Tibial artery (tissue), 4 donors: ENCODE results near the gene ZBTB20.
A peak's percentile ranks its signal among the peaks of the same experiment; 100 is the strongest.

Source experiments
- DNase-seq, 2 donors: peaks; one replicate each; pipeline ENCODE4 v3.0.0-alpha.2; 2019
- H3K27ac ChIP-seq, 2 donors: fragments of 200-600 bp; sonication (generic) in 1 of 2; 1 replicate in 1 of 2; 2 replicates in 1 of 2; pipeline ENCODE4 v1.5.1; 2018 to 2019; ENCODE audit warnings: mild to moderate bottlenecking in 1 of 2
- H3K27me3 ChIP-seq, 2 donors: fragments of 200-600 bp; sonication (generic) in 1 of 2; one replicate each; pipeline versions ENCODE4 v1.5.1 to v1.6.0; 2016 to 2019
- H3K36me3 ChIP-seq, 3 donors: fragments of 200-600 bp; sonication (generic) in 2 of 3; one replicate each; pipeline ENCODE4 v1.5.1; 2016 to 2019; ENCODE audit warnings: mild to moderate bottlenecking in 2 of 3
- H3K4me1 ChIP-seq, 4 donors: fragments of 200-600 bp; sonication (generic) in 2 of 4; 1 replicate in 3 of 4; 2 replicates in 1 of 4; pipeline ENCODE4 v1.5.1; 2016 to 2019
- H3K4me3 ChIP-seq, 2 donors: fragments of 200-600 bp; sonication (generic) in 1 of 2; 1 replicate in 1 of 2; 2 replicates in 1 of 2; pipeline ENCODE4 v1.5.1; 2018 to 2019; ENCODE audit warnings: mild to moderate bottlenecking in 2 of 2
- H3K9me3 ChIP-seq, 3 donors: fragments of 200-600 bp; sonication (generic) in 1 of 3; one replicate each; pipeline ENCODE4 v1.5.1; 2016 to 2019
- CTCF ChIP-seq, 2 experiments: fragments of 200-600 bp in 1 of 2; fragments of 450-650 bp in 1 of 2; IDR thresholded peaks; one replicate each; pipeline ENCODE4 v1.5.1; 2017 to 2019; ENCODE audit warnings: antibody characterized with exemption in 2 of 2, mild to moderate bottlenecking in 1 of 2, moderate library complexity in 1 of 2
- intact Hi-C: fragments of 100-400 bp; cut with DNase I; formaldehyde crosslinking; loops from one replicate; pipeline ENCODE4 v1.15.0; 2023; ENCODE audit warnings: low total_unique reads

Gene ZBTB20

GRCh38 chr3:114451051-114451451 is 696.0 kb downstream of the ZBTB20 start:
- intact Hi-C loops, result no loop called here
- TF ChIP-seq CTCF (IDR thresholded peaks at IDR 0.05), result no peak
- Histone ChIP-seq H3K9me3 (no peaks in the 10 kb centered on the region), H3K36me3 (no peaks in the 10 kb centered on the region), H3K27ac (peak overlapping the region; percentile 55 to 60), H3K27me3 (no peaks in the 10 kb centered on the region), H3K4me3 (peak overlapping the region; percentile 9 to 11), H3K4me1 (peaks cover 0 to 39% (median 11%) of the 10 kb centered on the region in 4 donors)
- DNase-seq, result no peak

GRCh38 chr3:114450008-114450596 is 697.0 kb downstream of the ZBTB20 start:
- Histone ChIP-seq H3K4me3 (no peak overlapping the region), H3K4me1 (peaks cover 0 to 34% (median 7%) of the 10 kb centered on the region in 4 donors)

GRCh38 chr3:114449271-114450007 is 697.6 kb downstream of the ZBTB20 start:
- no peak overlapping the region for H3K27ac ChIP-seq
- no peaks in the 10 kb centered on the region for H3K27me3 ChIP-seq
- H3K4me3 ChIP-seq, result no peak overlapping the region
- DNase-seq, result no peak
- H3K9me3 ChIP-seq, result no peaks in the 10 kb centered on the region
- peaks cover 0 to 32% (median 6%) of the 10 kb centered on the region in 4 donors for H3K4me1 ChIP-seq
- TF ChIP-seq CTCF (IDR thresholded peaks at IDR 0.05), result no peak
- intact Hi-C loops, result loop anchor here (5.0 kb wide), 1 partner anchor 1228 kb away; no protein-coding TSS in a partner anchor
- no peaks in the 10 kb centered on the region for H3K36me3 ChIP-seq

More at GRCh38 chr3:114450008-114450596, 697.0 kb downstream of the ZBTB20 start:
- intact Hi-C loops, result no loop called here
- Histone ChIP-seq H3K36me3 (no peaks in the 10 kb centered on the region), H3K27me3 (no peaks in the 10 kb centered on the region), H3K27ac (no peak overlapping the region), H3K9me3 (no peaks in the 10 kb centered on the region)
- TF ChIP-seq CTCF (IDR thresholded peaks at IDR 0.05), result no peak
- DNase-seq, result no peak

GRCh38 chr3:114447950-114448479 is 699.1 kb downstream of the ZBTB20 start:
- H3K4me1 ChIP-seq, result peaks cover 0 to 23% (median 3%) of the 10 kb centered on the region in 4 donors
- no peak for TF ChIP-seq CTCF (IDR thresholded peaks at IDR 0.05)
- H3K27ac ChIP-seq, result no peak overlapping the region
- H3K9me3 ChIP-seq, result no peaks in the 10 kb centered on the region
- H3K36me3 ChIP-seq, result no peaks in the 10 kb centered on the region
- DNase-seq, result no peak
- H3K4me3 ChIP-seq, result no peak overlapping the region
- no peaks in the 10 kb centered on the region for H3K27me3 ChIP-seq
- intact Hi-C loops, result loop anchor here (5.0 kb wide), 1 partner anchor 1229 kb away; no protein-coding TSS in a partner anchor

GRCh38 chr3:114447545-114447944 is 699.5 kb downstream of the ZBTB20 start:
- no peak for TF ChIP-seq CTCF (IDR thresholded peaks at IDR 0.05)
- H3K9me3 ChIP-seq, result no peaks in the 10 kb centered on the region
- peaks cover 0 to 22% (median 6%) of the 10 kb centered on the region in 4 donors for H3K4me1 ChIP-seq
- DNase-seq, result no peak
- no peaks in the 10 kb centered on the region for H3K36me3 ChIP-seq
- H3K27me3 ChIP-seq, result no peaks in the 10 kb centered on the region
- H3K27ac ChIP-seq, result no peak overlapping the region
- intact Hi-C loops, result loop anchor here (5.0 kb wide), 1 partner anchor 1230 kb away; no protein-coding TSS in a partner anchor
- no peak overlapping the region for H3K4me3 ChIP-seq
